ENCODE measurements around the gene TEDDM1. TPM values are rescaled to one million over a fixed set of nuclear protein-coding genes. Genes with fewer than 3 reads are reported as not detected.

Gene TEDDM1
- polyA plus RNA-seq, 1 donor from 2014 or later, result not detected

- no peak overlapping the region for H3K27ac ChIP-seq (ENCODE audit: low read length)
- H3K36me3 ChIP-seq (ENCODE audit: insufficient read depth, low read length), result no peaks in the 10 kb centered on the region
- no peak overlapping the region for H3K9ac ChIP-seq (ENCODE audit: low read length)
- H3K4me2 ChIP-seq (ENCODE audit: low read length), result no peak overlapping the region
- no peaks in the 10 kb centered on the region for H3K27me3 ChIP-seq (ENCODE audit: insufficient read depth, low read depth, low read length)
- no peaks in the 10 kb centered on the region for H3K9me2 ChIP-seq (ENCODE audit: insufficient read depth, low read length)
- H3K9me3 ChIP-seq (ENCODE audit: low read length), result no peaks in the 10 kb centered on the region
- H3K79me2 ChIP-seq (replicated peaks; ENCODE audit: insufficient read depth, low read length), result no peaks in the 10 kb centered on the region
- no peaks in the 10 kb centered on the region for H3F3A ChIP-seq (ENCODE audit: insufficient read depth, low read length, poor library complexity, severe bottlenecking)
- no peaks in the 10 kb centered on the region for H4K20me1 ChIP-seq (ENCODE audit: insufficient read depth)
- no peak overlapping the region for H3K4me3 ChIP-seq (ENCODE audit: low read length)
- H2AFZ ChIP-seq (ENCODE audit: low read depth, low read length), result no peak overlapping the region
- TF ChIP-seq EZH2 (IDR thresholded peaks at IDR 0.05; ENCODE audit: borderline replicate concordance, insufficient read depth, low read length, poor library complexity, severe bottlenecking) (no peak), MXI1 (conservative IDR thresholded peaks at IDR 0.05; ENCODE audit: poor library complexity, severe bottlenecking) (no peak), RAD21 (conservative IDR thresholded peaks at IDR 0.05) (no peak), CTCF (IDR thresholded peaks at IDR 0.05; ENCODE audit: poor library complexity, severe bottlenecking) (no peak), REST (IDR thresholded peaks at IDR 0.05; ENCODE audit: borderline replicate concordance) (no peak), POLR2AphosphoS5 (IDR thresholded peaks at IDR 0.05) (no peak), EP300 (conservative IDR thresholded peaks at IDR 0.05; ENCODE audit: poor library complexity, severe bottlenecking) (no peak), SMC3 (conservative IDR thresholded peaks at IDR 0.05; ENCODE audit: poor library complexity) (no peak), TAF1 (IDR thresholded peaks at IDR 0.05; ENCODE audit: low read depth) (no peak)
Observed at GRCh38 chr1:182355723-182356098, 44.8 kb downstream of the TEDDM1 start.

GRCh38 chr1:182351790-182352364 lies 48.6 kb downstream of the TEDDM1 start:
- H3K4me2 ChIP-seq (ENCODE audit: low read length), result no peak overlapping the region
- H3K9ac ChIP-seq (ENCODE audit: low read length), result no peak overlapping the region
- no peaks in the 10 kb centered on the region for H3F3A ChIP-seq (ENCODE audit: insufficient read depth, low read length, poor library complexity, severe bottlenecking)
- no peaks in the 10 kb centered on the region for H3K36me3 ChIP-seq (ENCODE audit: insufficient read depth, low read length)
- H3K79me2 ChIP-seq (replicated peaks; ENCODE audit: insufficient read depth, low read length), result no peaks in the 10 kb centered on the region
- no peak for TF ChIP-seq TAF1 (IDR thresholded peaks at IDR 0.05; ENCODE audit: low read depth)
- no peak for TF ChIP-seq RAD21 (conservative IDR thresholded peaks at IDR 0.05)
- no peak for TF ChIP-seq EZH2 (IDR thresholded peaks at IDR 0.05; ENCODE audit: borderline replicate concordance, insufficient read depth, low read length, poor library complexity, severe bottlenecking)
- TF ChIP-seq CTCF (IDR thresholded peaks at IDR 0.05; ENCODE audit: poor library complexity, severe bottlenecking), result no peak
- TF ChIP-seq EP300 (conservative IDR thresholded peaks at IDR 0.05; ENCODE audit: poor library complexity, severe bottlenecking), result no peak
- TF ChIP-seq SMC3 (conservative IDR thresholded peaks at IDR 0.05; ENCODE audit: poor library complexity), result no peak
- TF ChIP-seq REST (IDR thresholded peaks at IDR 0.05; ENCODE audit: borderline replicate concordance), result no peak
- TF ChIP-seq MXI1 (conservative IDR thresholded peaks at IDR 0.05; ENCODE audit: poor library complexity, severe bottlenecking), result no peak
- TF ChIP-seq POLR2AphosphoS5 (IDR thresholded peaks at IDR 0.05), result no peak
- no peak overlapping the region for H3K27ac ChIP-seq (ENCODE audit: low read length)
- H3K9me3 ChIP-seq (ENCODE audit: low read length), result no peaks in the 10 kb centered on the region
- H3K9me2 ChIP-seq (ENCODE audit: insufficient read depth, low read length), result no peaks in the 10 kb centered on the region
- H2AFZ ChIP-seq (ENCODE audit: low read depth, low read length), result no peak overlapping the region
- H3K4me3 ChIP-seq (ENCODE audit: low read length), result no peak overlapping the region
- H4K20me1 ChIP-seq (ENCODE audit: insufficient read depth), result no peaks in the 10 kb centered on the region
- no peaks in the 10 kb centered on the region for H3K27me3 ChIP-seq (ENCODE audit: insufficient read depth, low read depth, low read length)
